Mammary epithelial cell (primary cell): Measurements from ENCODE around the gene IKZF2.

Source experiments
- EZH2 ChIP-seq: IDR thresholded peaks from 2 replicates; pipeline ENCODE4 v1.6.1; 2012; ENCODE audit warnings: low read length, inconsistent platforms, borderline replicate concordance
- TF ChIP-seq, protein P1 (sequence below), 2 donors: IDR thresholded peaks in 1 of 2; conservative IDR thresholded peaks in 1 of 2; 2 replicates each; pipeline ENCODE4 v1.5.1; 2011 to 2012; ENCODE audit warnings: inconsistent platforms in 2 of 2, low read length in 2 of 2, mild to moderate bottlenecking in 2 of 2, control low read depth in 1 of 2, low read depth in 1 of 2; ENCODE audit not compliant: insufficient read depth in 1 of 2; ENCODE audit errors: extremely low read depth in 1 of 2

DNA sequence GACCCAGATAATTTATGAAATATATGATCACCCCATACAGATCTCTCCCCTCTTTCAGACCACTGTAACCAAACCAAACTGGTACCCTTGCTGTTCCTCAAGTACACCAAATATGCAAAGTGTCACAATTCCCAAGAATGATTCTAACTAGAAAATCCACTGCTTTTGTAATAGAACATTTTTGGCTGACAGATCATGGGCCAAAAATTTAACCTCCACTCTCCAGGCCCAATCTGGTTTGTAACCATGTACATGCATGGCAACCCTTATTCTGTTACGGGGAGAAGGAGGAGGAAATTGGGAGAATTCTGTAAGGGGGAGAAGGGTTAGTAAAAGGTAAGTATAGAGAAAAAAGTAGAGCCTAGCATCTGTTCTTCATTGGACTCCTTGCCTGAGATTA, 62.0 kb downstream of the IKZF2 start:
- TF ChIP-seq, protein P1, sequence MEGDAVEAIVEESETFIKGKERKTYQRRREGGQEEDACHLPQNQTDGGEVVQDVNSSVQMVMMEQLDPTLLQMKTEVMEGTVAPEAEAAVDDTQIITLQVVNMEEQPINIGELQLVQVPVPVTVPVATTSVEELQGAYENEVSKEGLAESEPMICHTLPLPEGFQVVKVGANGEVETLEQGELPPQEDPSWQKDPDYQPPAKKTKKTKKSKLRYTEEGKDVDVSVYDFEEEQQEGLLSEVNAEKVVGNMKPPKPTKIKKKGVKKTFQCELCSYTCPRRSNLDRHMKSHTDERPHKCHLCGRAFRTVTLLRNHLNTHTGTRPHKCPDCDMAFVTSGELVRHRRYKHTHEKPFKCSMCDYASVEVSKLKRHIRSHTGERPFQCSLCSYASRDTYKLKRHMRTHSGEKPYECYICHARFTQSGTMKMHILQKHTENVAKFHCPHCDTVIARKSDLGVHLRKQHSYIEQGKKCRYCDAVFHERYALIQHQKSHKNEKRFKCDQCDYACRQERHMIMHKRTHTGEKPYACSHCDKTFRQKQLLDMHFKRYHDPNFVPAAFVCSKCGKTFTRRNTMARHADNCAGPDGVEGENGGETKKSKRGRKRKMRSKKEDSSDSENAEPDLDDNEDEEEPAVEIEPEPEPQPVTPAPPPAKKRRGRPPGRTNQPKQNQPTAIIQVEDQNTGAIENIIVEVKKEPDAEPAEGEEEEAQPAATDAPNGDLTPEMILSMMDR (conservative IDR thresholded peaks at IDR 0.05 in 1 of 2, IDR thresholded peaks at IDR 0.05 in 1 of 2; ENCODE audit: extremely low read depth in 1 of 2, insufficient read depth in 1 of 2, low read depth in 1 of 2, low read length in 2 of 2), result no peak
- no peak for TF ChIP-seq EZH2
